ENCODE data around the gene PHF21A. TPM values are rescaled to one million over a fixed set of nuclear protein-coding genes. Genes with fewer than 3 reads are reported as not detected.

PHF21A gene
- total and polyA plus RNA-seq, 2 donors (not counting 3 experiments of a cell fraction or from before 2014, with no cell fraction given): 14.1 to 30.5 TPM

DNA sequence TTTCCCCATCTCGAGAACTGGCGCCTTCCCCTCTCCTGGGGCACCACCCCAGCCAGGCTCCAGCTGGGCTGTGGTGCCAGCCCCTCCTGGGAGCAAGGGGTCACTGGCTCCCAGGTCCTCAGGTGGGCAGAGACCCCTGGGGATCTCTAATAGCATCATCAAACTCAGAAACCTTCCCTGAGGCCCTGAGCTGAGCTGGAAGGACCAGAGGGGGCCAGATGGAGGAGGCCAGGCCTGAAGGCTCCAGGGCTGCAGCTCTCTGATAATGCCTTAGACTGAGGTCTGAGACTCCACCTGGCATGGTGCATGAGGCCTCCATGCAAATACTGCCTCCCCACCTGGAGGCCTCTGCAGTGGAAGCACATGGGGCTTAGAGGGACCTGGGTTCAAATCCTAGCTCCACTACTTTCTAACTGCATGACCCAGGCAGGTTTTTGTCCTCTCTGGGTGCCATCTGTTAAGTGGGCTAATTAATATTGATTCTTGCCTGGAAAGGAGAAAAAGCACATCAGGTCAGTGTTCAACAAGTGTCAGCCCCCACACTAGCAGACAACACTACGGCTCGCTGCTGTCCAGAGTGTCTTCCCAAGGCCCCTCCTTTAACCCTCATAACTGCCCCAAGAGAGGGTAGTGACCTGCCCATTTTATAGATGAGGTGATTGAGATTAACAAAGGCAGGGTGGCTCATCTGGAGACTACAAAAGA is 234.3 kb downstream of the PHF21A start:
- no peak for FAIRE-seq
- TF ChIP-seq MYC (IDR thresholded peaks at IDR 0.05; ENCODE audit: low read depth, low read length): no peak
- no peak for TF ChIP-seq FOS (IDR thresholded peaks at IDR 0.05; ENCODE audit: borderline replicate concordance, insufficient read depth, low read length)
- TF ChIP-seq EZH2 (IDR thresholded peaks at IDR 0.05; ENCODE audit: borderline replicate concordance, low read depth, low read length, severe bottlenecking): no peak
- no peak for TF ChIP-seq POLR2A (IDR thresholded peaks at IDR 0.05; ENCODE audit: low read depth, low read length)
- no peak for TF ChIP-seq GATA2 (IDR thresholded peaks at IDR 0.05; ENCODE audit: insufficient read depth, insufficient read length, low read depth, low read length)
- no peak for TF ChIP-seq MAX (IDR thresholded peaks at IDR 0.05; ENCODE audit: insufficient read depth, insufficient read length)
- TF ChIP-seq, protein P1, sequence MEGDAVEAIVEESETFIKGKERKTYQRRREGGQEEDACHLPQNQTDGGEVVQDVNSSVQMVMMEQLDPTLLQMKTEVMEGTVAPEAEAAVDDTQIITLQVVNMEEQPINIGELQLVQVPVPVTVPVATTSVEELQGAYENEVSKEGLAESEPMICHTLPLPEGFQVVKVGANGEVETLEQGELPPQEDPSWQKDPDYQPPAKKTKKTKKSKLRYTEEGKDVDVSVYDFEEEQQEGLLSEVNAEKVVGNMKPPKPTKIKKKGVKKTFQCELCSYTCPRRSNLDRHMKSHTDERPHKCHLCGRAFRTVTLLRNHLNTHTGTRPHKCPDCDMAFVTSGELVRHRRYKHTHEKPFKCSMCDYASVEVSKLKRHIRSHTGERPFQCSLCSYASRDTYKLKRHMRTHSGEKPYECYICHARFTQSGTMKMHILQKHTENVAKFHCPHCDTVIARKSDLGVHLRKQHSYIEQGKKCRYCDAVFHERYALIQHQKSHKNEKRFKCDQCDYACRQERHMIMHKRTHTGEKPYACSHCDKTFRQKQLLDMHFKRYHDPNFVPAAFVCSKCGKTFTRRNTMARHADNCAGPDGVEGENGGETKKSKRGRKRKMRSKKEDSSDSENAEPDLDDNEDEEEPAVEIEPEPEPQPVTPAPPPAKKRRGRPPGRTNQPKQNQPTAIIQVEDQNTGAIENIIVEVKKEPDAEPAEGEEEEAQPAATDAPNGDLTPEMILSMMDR (IDR thresholded peaks at IDR 0.05; ENCODE audit: extremely low read depth in 1 of 2, insufficient read depth in 1 of 2, low read depth in 1 of 2, low read length in 2 of 2): no peak
- no peak for TF ChIP-seq POLR2AphosphoS5 (IDR thresholded peaks at IDR 0.05; ENCODE audit: insufficient read depth, low read depth, low read length)
- no peak for TF ChIP-seq JUN (IDR thresholded peaks at IDR 0.05; ENCODE audit: borderline replicate concordance, insufficient read depth, insufficient read length, low read depth)
- ChIA-PET POLR2A (no interaction called here), CTCF (no interaction called here)
- no peaks in the 10 kb centered on the region for H3K4me1 ChIP-seq (ENCODE audit: control insufficient read depth, extremely low read depth, insufficient read depth, low read length)
- no peak for DNase-seq (ENCODE audit: low read depth, low spot score)
- intact Hi-C loops (cut with micrococcal nuclease) (no loop called here), dilution Hi-C loops (cut with MboI; ENCODE audit: extremely low pct_ligation_motif_present, low sequenced_read_pairs) (no loop called here)
- H4K20me1 ChIP-seq (replicated peaks; ENCODE audit: control insufficient read depth, extremely low read depth, insufficient read depth, low read length): no peaks in the 10 kb centered on the region
- H3K4me2 ChIP-seq (ENCODE audit: insufficient read depth, low read length): no peak overlapping the region
- no peaks in the 10 kb centered on the region for H3K9me1 ChIP-seq (replicated peaks; ENCODE audit: control insufficient read depth, extremely low read depth, insufficient read depth, low read length)
- no peak overlapping the region for H3K27ac ChIP-seq (ENCODE audit: insufficient read depth, low read depth, low read length)
- no peak overlapping the region for H3K9ac ChIP-seq (replicated peaks; ENCODE audit: extremely low read depth, insufficient read depth, low read length)
- no peaks in the 10 kb centered on the region for H3K36me3 ChIP-seq (ENCODE audit: control insufficient read depth in 2 of 2, extremely low read depth in 1 of 2, insufficient read depth in 2 of 2, low read length in 2 of 2)
- peaks cover 4 to 5% of the 10 kb centered on the region in 2 experiments for H3K27me3 ChIP-seq (ENCODE audit: control insufficient read depth in 2 of 2, insufficient read depth in 2 of 2, low read length in 2 of 2)
- H3K4me3 ChIP-seq (replicated peaks in 1 of 3; ENCODE audit: insufficient read depth in 1 of 3, low read depth in 1 of 3, low read length in 3 of 3): no peak overlapping the region
- no peaks in the 10 kb centered on the region for H3K79me2 ChIP-seq (ENCODE audit: control insufficient read depth, insufficient read depth, low read length)
- H3K9me3 ChIP-seq (replicated peaks; ENCODE audit: control insufficient read depth, insufficient read depth, low read length): no peaks in the 10 kb centered on the region
- no peak overlapping the region for H2AFZ ChIP-seq (ENCODE audit: low read depth, low read length)
- no TSS peak for BruUV-seq (replicated peaks)

All from endothelial cell of umbilical vein (primary cell).